Cardiac muscle cell (in vitro differentiated cells and primary cell): ENCODE data around the gene RUNX3. TPM values are rescaled to one million over a fixed set of nuclear protein-coding genes. Genes with fewer than 3 reads are reported as not detected.

ENCODE experiments used
- DNase-seq, 2 donors: peaks; one replicate each; pipeline versions ENCODE4 v3.0.0 to v3.0.0-alpha.2; 2010 to 2017; ENCODE audit warnings: low read depth in 1 of 2, low spot score in 1 of 2
- H3K27ac ChIP-seq: fragments of 200-600 bp; sonication (generic); 2 replicates; pipeline ENCODE4 v1.5.1; 2016
- H3K27me3 ChIP-seq: fragments of 200-600 bp; sonication (generic); 2 replicates; pipeline ENCODE4 v1.6.0; 2016; ENCODE audit warnings: control low read depth
- H3K36me3 ChIP-seq: fragments of 200-600 bp; sonication (generic); 2 replicates; pipeline ENCODE4 v1.5.1; 2016; ENCODE audit warnings: control low read depth
- H3K4me1 ChIP-seq: fragments of 200-600 bp; sonication (generic); 2 replicates; pipeline ENCODE4 v1.8.1; 2017; ENCODE audit warnings: low read depth, mild to moderate bottlenecking, mixed run types
- H3K4me3 ChIP-seq: fragments of 200-600 bp; sonication (generic); 2 replicates; pipeline ENCODE4 v1.5.1; 2016; ENCODE audit warnings: mild to moderate bottlenecking
- H3K9me3 ChIP-seq: fragments of 200-600 bp; sonication (generic); 2 replicates; pipeline ENCODE4 v1.5.1; 2017; ENCODE audit warnings: low read depth, mild to moderate bottlenecking, control low read depth
- CTCF ChIP-seq: IDR thresholded peaks from 2 replicates; pipeline ENCODE4 v1.5.1; 2012; ENCODE audit warnings: low read depth, mild to moderate bottlenecking, low read length
- polyA plus RNA-seq: library from polyadenylated mRNA; unstranded; fragments of >200 nt; fragmentation: Nextera tagmentation; extraction: Ambion mirVana; gene quantifications from 2 replicates; pipeline ENCODE4 v1.2.1, GENCODE V29; 2016
- total RNA-seq: library from RNA; depleted of rRNA; stranded (reverse); fragments of >200 nt; gene quantifications from 2 replicates; pipeline ENCODE4 v1.2.3, GENCODE V29; 2016

The RUNX3 gene
- total and polyA plus RNA-seq, 2 experiments from 2014 or later = not detected

GRCh38 chr1:24940231-24940630, 10.2 kb upstream of the RUNX3 start:
- Histone ChIP-seq H3K4me1 (no peaks in the 10 kb centered on the region), H3K9me3 (no peaks in the 10 kb centered on the region), H3K4me3 (no peak overlapping the region), H3K27me3 (peaks cover 10% of the 10 kb centered on the region), H3K36me3 (no peaks in the 10 kb centered on the region), H3K27ac (no peak overlapping the region)
- no peak for DNase-seq
- TF ChIP-seq CTCF = no peak

GRCh38 chr1:24939675-24940193, 9.7 kb upstream of the RUNX3 start:
- Histone ChIP-seq H3K4me1 (no peaks in the 10 kb centered on the region), H3K9me3 (no peaks in the 10 kb centered on the region), H3K27ac (no peak overlapping the region), H3K36me3 (no peaks in the 10 kb centered on the region), H3K27me3 (peaks cover 15% of the 10 kb centered on the region), H3K4me3 (no peak overlapping the region)
- TF ChIP-seq CTCF = no peak
- DNase-seq = no peak

GRCh38 chr1:24939040-24939674, 9.1 kb upstream of the RUNX3 start:
- Histone ChIP-seq H3K4me1 (no peaks in the 10 kb centered on the region), H3K36me3 (no peaks in the 10 kb centered on the region), H3K27me3 (peaks cover 21% of the 10 kb centered on the region), H3K4me3 (no peak overlapping the region), H3K9me3 (no peaks in the 10 kb centered on the region), H3K27ac (no peak overlapping the region)
- DNase-seq = no peak
- TF ChIP-seq CTCF = no peak

GRCh38 chr1:24938276-24938675, 8.2 kb upstream of the RUNX3 start:
- H3K9me3 ChIP-seq = no peaks in the 10 kb centered on the region
- DNase-seq = no peak
- no peak for TF ChIP-seq CTCF
- H3K4me3 ChIP-seq = no peak overlapping the region
- H3K27me3 ChIP-seq = peaks cover 29% of the 10 kb centered on the region
- H3K4me1 ChIP-seq = no peaks in the 10 kb centered on the region
- H3K27ac ChIP-seq = no peak overlapping the region
- H3K36me3 ChIP-seq = no peaks in the 10 kb centered on the region

- H3K4me1 ChIP-seq = no peaks in the 10 kb centered on the region
- no peak for TF ChIP-seq CTCF
- H3K27me3 ChIP-seq = peaks cover 45% of the 10 kb centered on the region
- H3K9me3 ChIP-seq = no peaks in the 10 kb centered on the region
- no peaks in the 10 kb centered on the region for H3K36me3 ChIP-seq
- no peak overlapping the region for H3K4me3 ChIP-seq
- no peak overlapping the region for H3K27ac ChIP-seq
- no peak for DNase-seq
Observed at GRCh38 chr1:24936684-24937083, 6.6 kb upstream of the RUNX3 start.
